NT2/D1 (cell line): ENCODE results near the gene KLK10.

ENCODE experiments used
- DNase-seq: peaks from one replicate; pipeline ENCODE4 v3.0.0-alpha.2; 2011; ENCODE audit warnings: low read depth, low spot score
- H3K27me3 ChIP-seq: 2 replicates; pipeline ENCODE4 v1.6.0; 2011; ENCODE audit warnings: mild to moderate bottlenecking; ENCODE audit not compliant: insufficient read length, insufficient read depth
- H3K36me3 ChIP-seq: 2 replicates; pipeline ENCODE4 v1.6.1; 2011; ENCODE audit warnings: mild to moderate bottlenecking, low read length, mixed read lengths; ENCODE audit not compliant: insufficient read depth, insufficient read length
- H3K4me1 ChIP-seq: 2 replicates; pipeline ENCODE4 v1.5.1; 2011; ENCODE audit not compliant: insufficient read depth, insufficient read length
- H3K4me3 ChIP-seq: 2 replicates; pipeline ENCODE4 v1.5.1; 2011; ENCODE audit warnings: low read depth; ENCODE audit not compliant: insufficient read length
- H3K9ac ChIP-seq: 2 replicates; pipeline ENCODE4 v1.6.0; 2011; ENCODE audit warnings: low read depth; ENCODE audit not compliant: insufficient read length
- H3K9me3 ChIP-seq: 2 replicates; pipeline ENCODE4 v1.5.1; 2011; ENCODE audit warnings: mild to moderate bottlenecking, low read length; ENCODE audit not compliant: insufficient read depth
- SUZ12 ChIP-seq: IDR thresholded peaks from 2 replicates; pipeline ENCODE4 v1.6.1; 2011; ENCODE audit not compliant: insufficient read length, insufficient read depth; ENCODE audit errors: extremely low read depth
- YY1 ChIP-seq: IDR thresholded peaks from 2 replicates; pipeline ENCODE4 v1.6.1; 2011; ENCODE audit not compliant: insufficient read length, insufficient read depth
- ZNF274 ChIP-seq: IDR thresholded peaks from 2 replicates; pipeline ENCODE4 v1.6.1; 2011; ENCODE audit warnings: mild to moderate bottlenecking, low read depth, low read length

KLK10 gene

DNA sequence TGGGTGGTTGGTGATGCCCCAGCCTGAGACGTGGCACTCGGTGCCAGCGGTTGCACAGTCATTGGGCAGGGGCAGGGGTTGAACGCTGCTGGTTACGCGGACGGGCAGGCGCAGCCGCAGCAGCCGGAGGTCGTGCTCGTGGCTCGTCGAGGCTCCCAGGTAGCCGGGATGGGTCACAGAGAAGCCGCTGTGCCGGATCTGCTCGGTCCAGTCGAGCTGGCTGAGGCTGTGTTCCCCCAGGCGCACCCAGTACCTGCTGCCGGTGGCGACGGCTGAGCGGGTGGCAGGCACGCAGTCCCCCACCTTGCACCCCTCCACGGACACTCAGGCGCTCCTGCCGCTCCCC lies 12.3 kb upstream of the KLK10 start:
- TF ChIP-seq SUZ12 (no peak), YY1 (no peak), ZNF274 (no peak)
- H3K27me3 ChIP-seq, result no peaks in the 10 kb centered on the region
- H3K4me1 ChIP-seq, result peaks cover 7% of the 10 kb centered on the region
- H3K4me3 ChIP-seq, result no peak overlapping the region
- no peak for DNase-seq
- H3K36me3 ChIP-seq, result no peaks in the 10 kb centered on the region
- no peak overlapping the region for H3K9ac ChIP-seq
- H3K9me3 ChIP-seq, result no peaks in the 10 kb centered on the region

GRCh38 chr19:51031220-51031879 lies 11.8 kb upstream of the KLK10 start:
- DNase-seq, result no peak
- Histone ChIP-seq H3K9me3 (no peaks in the 10 kb centered on the region), H3K27me3 (no peaks in the 10 kb centered on the region), H3K4me1 (peaks cover 7% of the 10 kb centered on the region), H3K9ac (no peak overlapping the region), H3K36me3 (no peaks in the 10 kb centered on the region), H3K4me3 (no peak overlapping the region)
- no peak for TF ChIP-seq YY1
- TF ChIP-seq SUZ12, result no peak
- TF ChIP-seq ZNF274, result no peak

DNA sequence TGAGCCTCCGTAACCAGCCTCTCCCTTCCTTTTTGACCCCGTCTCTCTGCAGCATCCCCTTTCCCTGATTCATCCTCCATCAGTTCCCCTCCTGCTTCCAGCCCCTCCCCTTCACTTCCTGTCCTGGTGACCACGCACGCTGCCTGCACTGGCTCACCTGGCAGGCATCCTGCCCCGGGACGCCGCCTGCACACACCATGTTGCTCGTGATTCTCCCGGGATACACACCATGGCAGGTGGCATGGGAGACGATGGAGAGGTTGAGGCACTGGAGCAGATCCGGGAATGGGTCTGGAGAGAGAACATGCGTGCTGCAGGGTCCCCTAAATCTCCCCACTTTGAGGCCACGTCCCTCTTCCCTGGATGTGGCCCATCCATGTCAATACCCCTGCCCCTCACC lies 11.1 kb upstream of the KLK10 start:
- TF ChIP-seq SUZ12 (no peak), YY1 (no peak), ZNF274 (no peak)
- Histone ChIP-seq H3K9me3 (no peaks in the 10 kb centered on the region), H3K9ac (no peak overlapping the region), H3K36me3 (no peaks in the 10 kb centered on the region), H3K4me3 (no peak overlapping the region), H3K4me1 (peaks cover 9% of the 10 kb centered on the region), H3K27me3 (no peaks in the 10 kb centered on the region)
- no peak for DNase-seq

DNA sequence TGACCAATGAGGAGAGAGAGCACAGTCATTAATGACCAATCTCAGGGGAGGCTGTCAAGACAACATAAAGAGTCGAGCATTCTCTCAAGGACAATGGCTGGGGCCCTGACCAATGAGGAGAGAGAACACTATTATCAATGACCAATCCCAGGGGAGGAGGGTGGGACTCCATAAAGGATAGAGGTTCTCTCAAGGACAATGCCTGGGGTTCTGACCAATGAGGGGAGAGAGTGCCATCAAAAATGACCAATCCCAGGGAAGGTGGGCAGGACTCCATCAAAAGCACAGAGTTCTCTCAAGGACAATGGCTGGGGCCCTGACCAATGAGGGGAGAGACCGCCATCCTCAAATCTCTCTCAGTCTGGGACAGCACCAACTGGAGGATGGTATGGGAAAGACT lies 10.2 kb upstream of the KLK10 start:
- Histone ChIP-seq H3K9me3 (no peaks in the 10 kb centered on the region), H3K4me1 (peaks cover 12% of the 10 kb centered on the region), H3K9ac (no peak overlapping the region), H3K4me3 (no peak overlapping the region), H3K36me3 (no peaks in the 10 kb centered on the region), H3K27me3 (no peaks in the 10 kb centered on the region)
- no peak for DNase-seq
- no peak for TF ChIP-seq SUZ12
- no peak for TF ChIP-seq ZNF274
- no peak for TF ChIP-seq YY1

DNA sequence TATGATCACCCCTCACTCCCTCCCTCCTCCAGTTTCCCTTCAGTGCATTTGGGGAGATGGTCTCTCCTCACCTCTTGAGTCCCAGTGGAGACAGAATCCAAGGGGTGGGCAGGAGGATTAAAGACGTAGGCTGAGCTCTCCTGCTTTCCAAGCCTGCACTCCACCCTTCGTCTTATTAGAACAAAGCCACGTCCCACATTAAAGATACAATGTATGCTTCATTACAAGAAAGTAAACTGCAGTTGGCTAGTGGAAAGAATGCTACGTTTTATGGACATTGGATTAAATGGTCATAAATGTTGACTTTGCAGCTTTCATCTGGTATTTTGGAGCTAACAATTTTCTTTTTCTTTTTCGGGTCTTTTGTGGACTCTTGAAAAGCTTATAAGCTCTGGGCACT lies 8.4 kb upstream of the KLK10 start:
- TF ChIP-seq YY1, result no peak
- Histone ChIP-seq H3K27me3 (no peaks in the 10 kb centered on the region), H3K4me1 (peaks cover 15% of the 10 kb centered on the region), H3K9me3 (no peaks in the 10 kb centered on the region), H3K9ac (no peak overlapping the region), H3K36me3 (no peaks in the 10 kb centered on the region), H3K4me3 (no peak overlapping the region)
- DNase-seq, result no peak

DNA sequence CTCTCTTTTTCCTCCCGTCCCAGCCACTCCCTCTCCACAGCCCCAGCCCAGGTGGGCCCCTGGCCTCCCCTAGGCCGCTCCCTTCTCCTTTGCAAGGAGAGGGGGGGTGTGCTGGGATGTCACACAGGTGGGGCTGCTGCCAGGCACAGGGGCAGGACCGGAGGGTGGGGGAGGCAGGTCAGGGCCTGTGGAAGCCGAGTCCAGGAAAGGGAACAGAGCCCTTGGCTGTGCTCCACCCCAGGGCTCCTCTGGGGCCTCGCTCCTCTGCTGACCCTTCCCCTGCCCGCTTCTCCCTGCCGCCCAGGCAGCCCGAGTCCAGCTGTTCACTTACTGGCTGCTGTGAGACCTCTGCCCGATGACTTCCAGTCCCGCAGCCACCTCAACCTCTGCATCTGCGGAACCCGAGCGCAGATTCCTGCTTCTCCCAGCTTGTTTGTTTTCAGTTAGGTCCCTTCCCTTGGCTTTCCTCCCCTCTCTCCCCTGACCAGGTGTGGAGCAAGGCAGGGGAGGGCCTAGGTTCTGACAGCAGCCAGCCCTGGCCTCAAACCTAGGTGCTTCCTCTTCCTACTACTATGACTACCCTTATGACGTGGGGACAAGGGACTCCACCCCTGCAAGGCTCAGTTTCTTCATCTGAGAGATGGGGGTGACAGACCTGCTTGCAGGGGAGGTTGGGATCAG lies 7.8 kb upstream of the KLK10 start:
- no peak for DNase-seq
- H3K9ac ChIP-seq, result peak overlapping the region; percentile 50
- no peak for TF ChIP-seq SUZ12
- no peak for TF ChIP-seq YY1
- TF ChIP-seq ZNF274, result no peak

GRCh38 chr19:51026554-51026831 lies 7.0 kb upstream of the KLK10 start, which contains the start of gene KLK11:
KLK11 (minus strand) TSS chr19:51026616; CDS start chr19:51025631, 985 bp downstream.
- Histone ChIP-seq H3K27me3 (no peaks in the 10 kb centered on the region), H3K4me1 (peaks cover 15% of the 10 kb centered on the region), H3K4me3 (no peak within 1 kb of the TSS), H3K9ac (peak within 1 kb of the TSS; percentile 50), H3K9me3 (no peaks in the 10 kb centered on the region), H3K36me3 (no peaks in the 10 kb centered on the region)
- DNase-seq, result no peak
- TF ChIP-seq ZNF274 (no peak), SUZ12 (no peak)

More for the DNA sequence above, 7.8 kb upstream of the KLK10 start:
- Histone ChIP-seq H3K9me3 (no peaks in the 10 kb centered on the region), H3K4me3 (no peak overlapping the region), H3K4me1 (peaks cover 15% of the 10 kb centered on the region), H3K36me3 (no peaks in the 10 kb centered on the region), H3K27me3 (no peaks in the 10 kb centered on the region)
